GM21360 (cell line): ENCODE measurements around the gene SYNPO2.
A peak's percentile ranks its signal among the peaks of the same experiment; 100 is the strongest.

Experiments
- ATAC-seq: cut with Tn5 transposase; IDR thresholded peaks from one replicate; pipeline ENCODE4 v1.9.1; 2021; ENCODE audit warnings: mild to moderate bottlenecking, moderate library complexity; ENCODE audit not compliant: unreplicated experiment

Gene SYNPO2

DNA sequence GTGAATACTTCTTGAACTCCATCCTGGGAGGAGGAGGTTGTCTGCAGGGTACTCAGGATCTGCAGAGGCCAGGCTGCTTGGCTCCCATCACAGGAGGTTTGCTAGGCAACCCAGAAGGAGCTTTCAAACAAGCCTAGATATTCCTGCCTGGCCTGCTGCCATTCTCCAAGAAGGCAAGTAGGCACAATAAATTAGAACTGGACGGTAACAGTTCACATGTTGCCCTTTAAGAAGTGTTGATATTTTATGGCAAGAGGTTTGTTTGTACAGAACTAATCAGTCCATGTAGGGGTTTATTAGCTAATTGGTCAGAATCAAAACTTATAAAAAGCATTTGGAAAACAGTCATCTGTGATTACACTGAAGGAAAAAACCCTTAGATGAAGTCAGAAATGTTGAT lies 39.3 kb downstream of the SYNPO2 start:
- no peak for ATAC-seq

DNA sequence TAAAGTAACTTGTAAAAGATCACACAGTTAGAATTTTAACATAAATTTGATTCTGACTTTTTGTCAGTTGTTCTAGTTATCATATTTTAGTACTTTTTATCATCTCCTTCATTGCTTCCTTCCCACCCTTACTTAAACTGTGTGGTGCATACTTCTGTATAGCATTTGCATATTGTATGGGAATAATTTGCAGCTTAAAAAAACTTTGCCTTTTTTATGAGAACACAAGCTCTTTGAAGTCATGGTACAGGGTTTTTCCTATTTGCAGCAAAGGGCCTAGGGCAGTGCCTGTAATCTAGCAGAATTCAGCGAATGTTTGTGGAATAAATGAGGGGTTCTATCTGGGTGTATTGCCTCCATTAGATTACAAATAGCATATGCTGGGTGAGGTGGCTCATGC lies 41.6 kb downstream of the SYNPO2 start:
- ATAC-seq = no peak

DNA sequence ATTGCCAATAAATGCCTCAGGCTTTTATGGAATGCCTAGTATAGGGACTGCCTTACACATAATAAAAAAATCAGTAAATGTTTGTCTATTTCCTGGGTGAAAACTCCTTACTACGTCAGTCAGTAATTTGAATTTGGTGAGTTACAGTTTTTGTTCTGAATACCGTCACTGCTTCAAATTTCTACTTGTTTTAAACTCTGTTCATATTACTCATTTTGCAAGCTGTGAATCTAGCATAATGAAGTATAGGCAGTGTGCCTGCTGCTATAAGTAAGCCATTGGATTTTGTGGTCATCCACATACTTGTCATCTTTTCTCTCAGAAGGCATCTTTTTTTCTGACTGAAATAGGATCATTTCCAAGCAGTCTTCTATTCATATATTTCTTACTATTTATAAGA lies 43.1 kb downstream of the SYNPO2 start:
- ATAC-seq = no peak

DNA sequence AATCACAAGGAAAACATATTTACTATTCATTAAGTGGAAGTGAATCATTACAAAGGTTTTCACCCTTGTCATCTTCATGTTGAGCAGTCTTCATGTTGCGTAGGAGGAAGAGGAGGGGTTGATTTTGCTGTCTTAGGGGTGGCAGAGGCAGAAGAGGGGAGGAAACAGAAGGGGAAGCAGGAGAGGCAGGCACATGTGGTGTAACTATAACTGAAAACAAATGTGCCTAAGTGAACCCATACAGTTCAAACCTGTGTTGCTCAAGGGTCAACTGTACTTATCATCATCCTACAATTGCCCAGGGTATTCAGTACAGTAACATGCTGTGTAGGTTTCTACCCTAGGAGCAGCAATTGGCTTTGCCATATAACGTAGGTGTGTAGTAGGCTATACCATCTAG lies 47.2 kb downstream of the SYNPO2 start:
- no peak for ATAC-seq

DNA sequence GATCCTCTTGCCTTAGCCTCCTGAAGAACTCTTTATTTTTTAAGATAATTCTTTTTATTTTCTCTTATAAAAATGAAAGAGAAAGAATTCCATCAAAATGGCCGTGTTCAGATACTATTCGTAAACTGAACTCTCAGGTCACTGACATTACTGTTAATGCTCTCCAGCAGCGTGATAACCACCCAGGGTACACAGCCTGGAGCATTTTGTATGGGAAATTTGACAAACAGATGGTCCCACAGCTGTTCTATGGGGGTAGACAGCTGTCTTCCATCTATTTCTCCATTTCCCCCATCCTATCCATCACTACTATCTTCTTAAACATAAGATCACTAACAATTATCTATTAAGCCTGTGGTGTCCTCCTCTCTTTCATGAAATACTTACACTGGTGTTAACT lies 47.8 kb downstream of the SYNPO2 start:
- no peak for ATAC-seq

DNA sequence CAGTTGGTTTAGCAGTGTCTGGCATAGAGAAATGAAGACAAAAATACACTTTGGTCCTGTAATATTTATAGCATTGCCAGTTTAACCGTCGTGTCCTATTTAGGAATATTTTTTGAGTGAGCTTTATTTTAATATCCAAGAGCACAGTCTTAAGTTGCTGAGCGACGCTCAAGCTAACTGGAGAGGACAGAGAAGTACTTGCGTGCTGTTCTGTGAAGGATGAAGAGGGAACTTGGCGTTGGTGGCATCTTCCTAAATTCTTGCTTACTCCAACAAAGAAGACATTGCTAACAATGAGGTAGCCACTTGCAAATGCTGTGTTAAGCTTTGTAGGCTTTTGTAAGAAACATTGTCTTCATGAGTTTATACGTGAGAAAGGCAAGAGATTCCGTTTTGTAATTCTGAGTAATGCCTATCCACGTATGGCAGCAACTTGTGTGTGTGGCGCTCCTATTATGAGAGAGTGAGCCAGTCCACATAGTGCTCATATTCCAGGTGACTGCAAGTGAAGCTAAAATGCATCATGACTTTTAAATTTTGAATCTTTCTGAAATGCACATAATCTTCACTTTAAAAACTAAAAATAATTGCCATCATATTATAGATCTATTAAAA lies 50.6 kb downstream of the SYNPO2 start:
- no peak for ATAC-seq

DNA sequence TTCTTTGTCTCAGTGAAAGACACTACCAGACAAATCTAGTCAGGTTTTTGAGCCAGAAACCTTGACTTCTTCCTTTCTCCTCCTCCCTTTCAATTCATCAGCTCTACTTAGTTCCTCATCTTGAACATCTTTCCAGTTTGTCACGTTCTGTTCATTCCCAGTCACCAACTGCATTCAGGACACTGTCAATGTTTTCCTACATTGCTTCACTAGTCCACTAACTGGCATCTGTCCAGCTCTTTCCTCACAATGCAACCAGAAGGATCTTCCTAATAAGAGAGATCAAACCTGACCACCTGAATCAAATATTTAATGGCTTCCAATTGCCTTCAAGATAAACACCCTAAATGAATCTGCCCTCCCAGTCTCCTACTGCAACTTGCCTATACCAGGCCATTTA lies 52.5 kb downstream of the SYNPO2 start:
- ATAC-seq = no peak

DNA sequence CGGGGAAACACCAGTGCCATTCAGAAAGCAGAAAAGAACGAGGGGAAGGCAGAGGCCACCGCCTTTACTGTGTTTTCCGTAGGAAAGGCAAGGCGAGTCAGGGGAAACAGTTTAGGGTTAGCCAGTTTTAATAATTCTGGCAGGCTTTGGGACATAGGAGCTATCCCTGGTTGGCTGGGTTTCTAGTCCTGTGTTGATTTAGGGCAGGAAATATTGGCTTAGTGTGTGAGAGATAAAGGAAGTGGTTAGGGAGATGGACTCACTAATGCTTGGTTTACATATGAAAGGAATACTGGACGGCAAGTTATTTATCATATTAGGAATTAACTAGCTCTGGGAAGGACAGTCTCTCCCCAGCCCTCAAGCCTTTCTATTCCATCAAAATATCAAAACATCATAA lies 53.1 kb downstream of the SYNPO2 start:
- no peak for ATAC-seq

DNA sequence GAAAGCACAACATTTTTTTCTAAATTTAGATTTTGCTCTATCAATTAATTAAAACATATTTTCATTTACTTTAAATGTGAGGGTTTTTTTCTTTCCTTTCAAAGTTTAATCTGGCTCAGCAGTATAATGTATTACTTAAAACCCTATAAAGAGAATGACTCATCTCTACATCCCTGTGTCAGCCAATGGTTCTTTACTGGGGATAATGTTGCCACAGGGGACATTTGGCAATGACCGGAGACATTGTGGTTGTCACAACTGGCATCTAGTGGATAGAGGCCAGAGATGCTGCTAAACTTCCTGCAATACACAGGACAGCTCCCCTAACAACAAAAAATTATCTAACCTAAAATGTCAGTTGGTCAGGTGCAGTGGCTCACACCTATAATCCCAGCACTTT lies 53.8 kb downstream of the SYNPO2 start:
- ATAC-seq = no peak

DNA sequence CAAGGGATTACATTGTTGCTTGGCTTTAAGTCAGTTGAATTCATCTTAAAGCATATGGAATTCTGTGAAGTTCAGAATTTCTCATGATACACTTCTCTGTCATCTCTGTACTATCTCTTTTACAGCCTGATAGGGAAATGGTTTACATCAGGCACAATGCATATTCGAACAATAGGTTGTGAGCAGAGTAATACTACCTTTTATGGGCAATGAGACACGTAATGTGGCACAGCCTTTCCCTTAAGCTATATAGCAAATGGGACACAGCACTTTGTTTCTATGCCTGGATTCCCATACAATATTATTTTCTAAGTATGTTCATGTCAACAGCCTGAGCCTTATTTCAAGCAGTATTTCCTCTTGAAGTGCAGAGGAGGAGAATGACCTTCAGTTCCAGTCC lies 58.4 kb downstream of the SYNPO2 start:
- ATAC-seq = no peak

DNA sequence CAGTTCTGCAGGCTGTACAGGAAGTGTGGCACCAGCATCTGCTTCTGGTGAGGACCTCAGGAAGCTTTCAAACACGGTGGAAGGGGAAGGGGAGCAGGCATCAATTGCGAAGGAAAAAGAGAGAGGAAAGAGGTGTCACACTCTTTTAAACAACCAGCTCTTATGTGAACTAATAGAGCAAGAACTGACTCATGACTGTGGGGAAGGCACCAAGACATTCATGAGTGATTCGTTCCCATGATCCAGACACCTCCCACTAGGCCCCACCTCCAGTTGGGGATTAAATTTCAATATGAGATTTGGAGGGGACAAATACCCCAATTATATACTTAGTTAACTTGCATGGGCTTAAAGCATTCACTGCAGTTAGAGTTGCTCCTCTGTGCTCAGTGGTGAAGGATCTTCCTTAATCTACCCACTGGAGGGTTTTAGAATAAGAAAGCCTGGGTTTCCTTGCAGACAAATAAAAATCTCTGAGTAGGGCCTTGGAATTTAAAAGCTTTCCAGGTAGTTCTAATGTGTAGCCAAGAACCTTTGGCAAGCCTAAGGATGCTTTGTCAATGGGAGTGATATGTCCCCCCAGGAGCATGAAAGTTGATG lies 60.0 kb downstream of the SYNPO2 start:
- no peak for ATAC-seq

DNA sequence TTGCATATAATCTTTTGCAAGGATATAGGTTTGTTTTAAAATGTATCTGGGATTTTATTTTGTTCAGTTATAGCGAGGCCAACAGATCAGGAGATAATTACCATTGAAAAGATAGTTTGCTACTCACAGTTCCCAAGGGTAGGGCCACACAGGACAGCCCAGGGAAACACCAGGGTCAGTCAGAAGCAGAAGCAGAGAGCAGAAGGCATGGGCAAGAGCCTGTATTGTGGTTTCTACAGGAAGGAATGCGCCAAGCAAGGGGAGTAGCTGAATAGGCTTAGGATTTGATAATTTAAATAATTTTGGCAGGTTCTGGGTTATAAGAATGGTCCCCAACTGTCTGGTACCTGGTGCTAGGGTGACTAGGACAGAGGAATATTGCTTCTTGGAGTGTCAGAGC lies 61.6 kb downstream of the SYNPO2 start:
- ATAC-seq = no peak

DNA sequence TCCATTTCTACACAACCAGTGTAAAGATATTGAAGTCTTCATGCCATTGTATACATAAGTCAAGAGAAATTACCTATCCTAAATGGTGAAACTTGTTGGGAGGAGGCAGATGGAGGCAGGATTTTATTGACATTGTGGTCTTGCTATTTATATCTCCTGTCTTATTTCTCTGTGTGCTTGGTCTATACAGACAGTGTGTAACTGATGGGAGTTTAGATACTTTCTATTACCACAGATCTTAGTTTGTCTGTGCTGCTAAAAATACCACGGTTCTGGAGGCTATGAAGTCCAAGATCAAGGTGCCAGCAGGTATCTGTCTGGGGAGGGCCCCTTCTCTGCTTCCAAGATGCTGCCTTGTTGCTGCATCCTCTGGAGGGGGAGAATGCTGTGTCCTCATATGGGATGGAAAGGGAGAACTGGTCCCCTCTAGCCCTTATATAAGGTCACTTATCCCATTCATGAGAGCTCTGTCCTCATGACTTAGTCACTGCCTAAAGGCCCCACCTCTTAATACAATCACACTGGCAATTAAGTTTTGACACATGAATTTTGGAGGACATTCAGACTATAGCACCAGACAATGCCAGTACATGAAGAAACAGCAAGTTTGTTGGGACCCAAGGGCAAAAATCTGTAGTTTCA lies 62.4 kb downstream of the SYNPO2 start:
- ATAC-seq = no peak

DNA sequence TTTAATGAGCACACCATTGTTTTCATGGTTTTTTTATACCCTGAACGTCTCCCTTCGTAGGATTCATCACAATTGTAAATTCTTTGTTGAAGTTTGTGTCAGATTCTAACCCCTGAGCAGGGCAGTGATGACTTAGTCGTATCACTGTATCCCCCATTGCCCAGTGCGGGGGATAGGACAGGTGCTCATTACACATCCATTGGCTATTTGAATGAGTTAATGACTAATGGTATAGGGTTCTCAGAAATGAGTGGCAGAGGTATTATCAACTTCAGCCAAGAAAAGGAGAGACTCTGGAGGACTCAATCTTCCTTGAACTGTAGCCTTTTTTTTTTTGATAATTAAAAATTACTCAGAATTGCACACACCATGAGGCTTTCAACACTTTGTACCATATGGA lies 64.6 kb downstream of the SYNPO2 start:
- ATAC-seq = no peak

DNA sequence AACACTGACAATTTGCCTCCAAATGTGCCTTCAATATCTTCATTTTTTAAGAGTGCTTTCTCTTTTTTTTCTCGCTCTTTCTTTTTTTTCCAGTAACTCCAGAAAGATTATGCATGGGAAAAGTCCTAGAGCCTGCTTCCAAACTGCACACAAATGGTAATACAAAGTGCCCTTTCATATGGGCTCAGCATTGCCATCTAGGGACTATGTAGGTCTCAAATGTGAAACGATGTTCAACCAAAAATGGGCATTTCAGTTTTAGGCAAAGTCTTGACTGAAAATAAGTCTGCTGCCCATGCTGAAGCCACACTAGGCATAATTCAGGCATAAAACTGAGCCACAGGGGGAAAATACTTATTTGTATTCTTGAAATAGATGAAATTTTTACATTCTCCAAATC lies 65.6 kb downstream of the SYNPO2 start:
- no peak for ATAC-seq

DNA sequence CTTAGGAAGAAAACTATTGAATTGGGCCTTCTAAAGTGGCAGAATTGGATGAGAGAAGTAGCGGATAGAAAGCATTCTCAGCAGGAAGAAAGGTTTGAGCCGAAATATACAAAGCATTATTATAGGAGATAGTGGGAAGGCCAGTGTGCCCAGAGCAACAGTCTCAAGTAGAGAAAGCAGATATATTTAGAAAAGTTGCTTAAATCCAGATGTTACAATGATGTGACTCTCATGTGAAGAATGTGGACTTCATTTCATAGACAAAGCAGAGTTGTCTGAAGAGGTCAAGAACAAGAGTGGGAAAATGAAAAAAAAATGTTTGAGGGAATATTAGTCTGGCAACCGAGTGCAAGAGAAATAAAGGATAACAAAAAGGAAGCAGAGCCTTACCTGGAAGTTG lies 66.9 kb downstream of the SYNPO2 start:
- no peak for ATAC-seq

DNA sequence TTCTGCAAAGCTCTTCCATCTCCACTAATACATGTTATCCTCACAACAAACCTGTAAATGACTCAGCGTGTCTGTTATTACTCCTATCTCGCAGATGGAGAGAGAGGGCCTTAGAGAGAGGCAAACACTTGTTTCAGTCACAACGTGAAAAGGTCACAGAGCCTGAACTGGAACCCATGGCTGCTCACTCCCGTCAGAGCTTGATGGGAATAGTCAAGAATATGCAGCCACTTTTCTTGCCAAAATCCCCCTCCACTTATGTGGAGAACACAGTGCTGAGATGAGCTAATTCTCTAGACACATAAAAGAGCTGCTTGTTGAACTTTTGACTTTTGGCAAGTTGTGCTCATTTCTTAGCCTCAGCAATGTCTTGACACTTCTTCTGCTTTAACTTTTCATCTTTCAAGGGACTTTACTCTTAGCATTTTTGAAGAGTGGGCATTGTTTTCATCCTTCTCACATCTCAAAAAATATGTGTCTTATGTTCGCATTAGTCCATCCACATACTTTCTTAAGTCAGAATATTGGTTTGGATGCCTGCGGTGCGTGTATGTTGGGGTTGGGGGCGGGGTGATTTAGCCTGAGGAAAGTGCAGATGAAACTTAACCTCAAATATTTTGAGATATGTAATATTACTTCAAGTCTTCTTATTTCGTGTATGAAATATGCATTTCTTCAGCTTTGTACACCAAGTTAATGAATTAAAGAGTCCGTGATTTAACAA lies 69.2 kb downstream of the SYNPO2 start:
- ATAC-seq = no peak

DNA sequence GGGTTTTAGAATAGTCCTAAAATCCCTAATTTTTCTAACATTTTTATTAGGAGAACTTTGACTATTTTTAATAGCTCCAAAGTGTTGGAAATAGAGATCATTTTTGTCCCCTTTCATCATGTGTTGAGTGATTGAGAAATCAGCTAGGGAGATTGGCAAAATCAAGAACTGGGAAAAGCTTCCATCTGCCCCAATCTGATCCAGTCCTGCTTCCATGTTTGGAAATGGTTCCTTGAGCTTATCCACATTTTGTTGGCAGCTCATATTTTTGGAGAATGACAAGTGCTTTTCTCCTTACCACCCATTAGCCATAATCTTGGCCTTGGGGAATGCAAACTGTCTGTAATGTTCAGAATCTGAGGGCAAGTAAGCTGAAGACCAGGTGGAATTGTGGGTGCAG lies 73.9 kb downstream of the SYNPO2 start:
- ATAC-seq = no peak

DNA sequence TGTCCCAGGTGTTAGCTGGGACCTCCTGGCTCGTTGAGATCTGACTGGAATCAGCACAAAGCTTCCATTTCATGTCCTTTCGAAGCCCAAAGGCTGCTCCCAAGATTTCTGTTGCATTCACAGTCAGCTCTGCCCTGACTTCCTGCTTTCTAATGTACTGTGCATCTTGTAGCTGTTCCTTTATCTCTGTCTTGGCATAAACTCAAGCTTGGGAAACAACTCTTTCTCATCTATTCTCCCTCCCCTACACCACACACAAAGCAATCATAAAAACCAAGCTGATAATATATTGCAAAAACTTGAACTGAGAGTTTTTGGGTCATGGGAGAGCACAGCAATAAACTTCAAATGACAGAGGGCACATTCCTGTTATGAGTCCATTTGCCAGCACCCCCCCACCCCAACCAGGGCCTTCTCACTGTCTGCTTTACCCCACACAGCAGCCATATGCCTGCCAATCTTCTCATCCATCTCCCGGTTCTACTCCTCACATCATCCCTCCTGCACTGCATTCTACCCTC lies 76.3 kb downstream of the SYNPO2 start:
- no peak for ATAC-seq

DNA sequence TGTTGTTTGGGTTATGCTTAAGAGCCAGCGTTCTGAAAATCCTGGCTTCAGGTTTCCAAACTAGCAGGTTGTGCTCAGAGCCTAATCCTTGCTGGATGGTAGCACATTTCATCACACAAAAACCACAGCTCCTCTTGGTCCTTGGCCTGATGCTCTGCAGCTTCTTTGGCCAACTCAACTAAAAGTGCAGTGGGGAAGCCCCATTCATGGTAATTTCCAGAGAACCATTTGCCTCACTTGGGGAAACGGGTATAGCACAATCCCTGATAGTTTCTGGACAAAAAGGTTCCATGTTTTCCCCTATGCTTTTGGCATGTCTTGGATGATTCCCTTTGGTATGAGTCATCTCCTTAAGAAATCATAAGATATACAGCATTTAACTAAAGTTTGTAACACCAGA lies 78.7 kb downstream of the SYNPO2 start:
- ATAC-seq = no peak

DNA sequence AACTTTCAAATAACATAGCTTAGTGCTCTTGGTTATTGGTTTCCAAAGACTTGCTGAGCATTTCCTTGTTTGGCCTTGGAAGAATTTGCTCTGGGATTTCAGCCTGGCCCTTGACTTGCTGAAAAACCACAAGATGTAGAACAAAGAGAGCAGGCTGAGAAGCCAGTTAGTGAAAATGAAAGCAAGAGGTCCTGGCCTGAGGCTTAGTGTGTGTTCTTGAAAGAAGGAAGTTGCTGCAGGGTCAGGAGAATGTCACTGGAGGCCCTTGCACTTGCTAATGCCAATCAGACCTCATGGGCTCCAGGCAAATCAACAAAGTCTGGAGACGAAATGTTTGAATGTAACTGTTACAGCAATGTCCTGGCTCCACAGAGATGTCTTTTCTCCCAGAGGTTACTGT lies 79.4 kb downstream of the SYNPO2 start:
- peak; percentile 100 for ATAC-seq

DNA sequence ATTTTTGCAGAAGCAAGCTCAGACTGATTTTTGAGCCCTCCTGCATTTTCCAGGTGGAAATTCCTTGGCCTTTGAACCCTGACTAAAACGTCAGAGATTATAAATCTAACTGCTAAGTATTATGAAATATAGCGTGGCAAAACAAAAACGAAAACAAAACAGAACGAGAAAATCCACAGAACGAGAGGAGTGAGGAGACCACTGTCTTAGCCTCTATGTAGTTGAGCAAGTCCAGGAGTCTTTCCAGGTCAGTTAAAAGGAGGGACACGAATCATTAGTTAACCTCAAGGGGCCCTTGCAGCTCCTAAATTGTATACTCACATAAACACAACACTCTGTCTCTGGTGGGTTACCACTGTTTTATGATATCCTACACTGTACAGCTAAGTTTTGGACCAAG lies 80.2 kb downstream of the SYNPO2 start:
- no peak for ATAC-seq
